ENCODE measurements around the gene SH3BP1. TPM values are rescaled to one million over a fixed set of nuclear protein-coding genes. Genes with fewer than 3 reads are reported as not detected.

Gene SH3BP1
- polyA plus RNA-seq, 2 of the 4 experiments (the other 2 are of a cell fraction) = 1.8 to 2.7 TPM

DNA sequence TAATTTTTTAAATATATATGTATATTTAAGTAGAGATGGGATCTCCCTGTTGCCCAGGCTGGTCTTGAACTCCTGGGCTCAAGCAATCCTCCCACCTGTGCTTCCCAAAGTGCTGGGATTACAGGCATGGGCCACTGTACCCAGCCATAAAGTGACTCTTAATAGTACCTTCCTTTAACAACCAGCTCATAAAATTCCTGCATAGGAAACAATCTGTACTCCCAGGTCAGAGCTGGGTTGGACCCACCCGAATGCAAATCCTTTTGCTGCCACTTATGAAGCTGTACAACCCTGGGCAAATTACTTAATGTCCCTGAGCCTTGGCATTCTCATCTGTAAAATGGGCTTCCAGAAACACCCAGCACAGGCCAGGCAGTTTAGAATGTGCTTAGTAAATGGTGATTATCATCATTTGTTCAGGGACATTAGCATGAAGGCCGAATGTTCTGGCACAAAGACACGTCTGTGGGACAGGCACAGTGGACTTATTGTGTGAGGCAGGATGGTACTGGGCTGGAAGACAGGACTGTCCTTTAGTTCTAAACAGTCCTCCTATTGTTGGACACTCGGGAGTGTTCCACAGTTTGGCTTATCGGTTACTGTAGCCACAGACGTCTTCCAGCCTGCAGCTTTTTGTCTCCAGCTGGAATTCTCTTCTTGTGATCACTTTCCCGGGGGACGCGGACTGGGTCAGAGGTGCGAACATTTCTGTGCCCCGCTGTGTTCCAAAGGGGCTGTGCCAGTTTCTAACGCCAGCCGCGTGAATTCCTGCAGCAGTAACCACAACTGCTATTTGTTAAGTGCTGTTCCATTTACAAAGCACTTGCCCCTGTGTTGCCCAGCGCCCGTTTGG is 25.0 kb downstream of the SH3BP1 start:
- ChIA-PET CTCF (interaction anchor here (0.6 to 5.3 kb wide), 4 partner anchors 22 to 283 kb away, joined by 3 to 17 read pairs (median 4); no protein-coding TSS in a partner anchor), POLR2A (no interaction called here)
- Histone ChIP-seq H3K4me3 (no peak overlapping the region), H3K27ac (no peak overlapping the region), H3K9me3 (no peaks in the 10 kb centered on the region), H3K4me1 (peaks cover 9% of the 10 kb centered on the region; the same call in 2 of the 3 replicates), H3K4me2 (no peak overlapping the region)
- FAIRE-seq (no peak), ATAC-seq (no peak), DNase-seq (ENCODE audit: low read depth in 1 of 2, low spot score in 1 of 2) (no peak)
- TF ChIP-seq HEYL (CRISPR knock-in tag; IDR thresholded peaks at IDR 0.05) (no peak), GATA3 (IDR thresholded peaks at IDR 0.05; ENCODE audit: borderline replicate concordance) (no peak)
- TF ChIP-seq, protein P1, sequence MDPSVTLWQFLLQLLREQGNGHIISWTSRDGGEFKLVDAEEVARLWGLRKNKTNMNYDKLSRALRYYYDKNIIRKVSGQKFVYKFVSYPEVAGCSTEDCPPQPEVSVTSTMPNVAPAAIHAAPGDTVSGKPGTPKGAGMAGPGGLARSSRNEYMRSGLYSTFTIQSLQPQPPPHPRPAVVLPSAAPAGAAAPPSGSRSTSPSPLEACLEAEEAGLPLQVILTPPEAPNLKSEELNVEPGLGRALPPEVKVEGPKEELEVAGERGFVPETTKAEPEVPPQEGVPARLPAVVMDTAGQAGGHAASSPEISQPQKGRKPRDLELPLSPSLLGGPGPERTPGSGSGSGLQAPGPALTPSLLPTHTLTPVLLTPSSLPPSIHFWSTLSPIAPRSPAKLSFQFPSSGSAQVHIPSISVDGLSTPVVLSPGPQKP (IDR thresholded peaks at IDR 0.05; ENCODE audit: low read depth, low read length) = no peak
- TF ChIP-seq, protein P2, sequence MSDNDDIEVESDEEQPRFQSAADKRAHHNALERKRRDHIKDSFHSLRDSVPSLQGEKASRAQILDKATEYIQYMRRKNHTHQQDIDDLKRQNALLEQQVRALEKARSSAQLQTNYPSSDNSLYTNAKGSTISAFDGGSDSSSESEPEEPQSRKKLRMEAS (IDR thresholded peaks at IDR 0.05) = no peak
- 89% methylated on average over 14 of the region's 16 CpGs for WGBS (ENCODE audit: missing lambda C conversion rate)

DNA sequence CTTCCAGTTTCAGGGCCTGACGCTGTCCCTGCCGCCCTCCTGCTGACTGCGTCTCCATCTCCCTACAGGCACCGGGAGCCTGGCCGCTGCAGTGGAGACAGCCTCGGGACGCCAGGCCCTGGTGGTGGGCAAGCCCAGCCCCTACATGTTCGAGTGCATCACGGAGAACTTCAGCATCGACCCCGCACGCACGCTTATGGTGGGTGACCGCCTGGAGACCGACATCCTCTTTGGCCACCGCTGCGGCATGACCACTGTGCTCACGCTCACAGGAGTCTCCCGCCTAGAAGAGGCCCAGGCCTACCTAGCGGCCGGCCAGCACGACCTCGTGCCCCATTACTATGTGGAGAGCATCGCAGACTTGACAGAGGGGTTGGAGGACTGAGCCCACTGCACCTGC is 26.0 kb downstream of the SH3BP1 start:
- DNase-seq (ENCODE audit: low read depth in 1 of 2, low spot score in 1 of 2) (no peak), FAIRE-seq (no peak), ATAC-seq (no peak)
- no peak overlapping the region for H3K4me2 ChIP-seq
- no peak overlapping the region for H3K27ac ChIP-seq
- TF ChIP-seq EHF (CRISPR knock-in tag; IDR thresholded peaks at IDR 0.05) (no peak), FOXS1 (CRISPR knock-in tag; IDR thresholded peaks at IDR 0.05) (no peak), ZNF302 (CRISPR knock-in tag; IDR thresholded peaks at IDR 0.05) (no peak), GATA3 (IDR thresholded peaks at IDR 0.05; ENCODE audit: borderline replicate concordance) (no peak), RFX5 (IDR thresholded peaks at IDR 0.05) (no peak), TP53 (CRISPR knock-in tag; IDR thresholded peaks at IDR 0.05) (no peak), ZSCAN20 (CRISPR knock-in tag; IDR thresholded peaks at IDR 0.05) (no peak), EP300 (IDR thresholded peaks at IDR 0.05) (no peak), FOSB (CRISPR knock-in tag; IDR thresholded peaks at IDR 0.05) (no peak), SREBF2 (IDR thresholded peaks at IDR 0.05) (no peak), HOXA7 (CRISPR knock-in tag; IDR thresholded peaks at IDR 0.05) (no peak), MAFK (IDR thresholded peaks at IDR 0.05; ENCODE audit: partially characterized antibody) (no peak), CHD4 (IDR thresholded peaks at IDR 0.05; ENCODE audit: borderline replicate concordance) (no peak), MYC (IDR thresholded peaks at IDR 0.05; ENCODE audit: borderline replicate concordance, low read length) (no peak)
- TF ChIP-seq, protein P3, sequence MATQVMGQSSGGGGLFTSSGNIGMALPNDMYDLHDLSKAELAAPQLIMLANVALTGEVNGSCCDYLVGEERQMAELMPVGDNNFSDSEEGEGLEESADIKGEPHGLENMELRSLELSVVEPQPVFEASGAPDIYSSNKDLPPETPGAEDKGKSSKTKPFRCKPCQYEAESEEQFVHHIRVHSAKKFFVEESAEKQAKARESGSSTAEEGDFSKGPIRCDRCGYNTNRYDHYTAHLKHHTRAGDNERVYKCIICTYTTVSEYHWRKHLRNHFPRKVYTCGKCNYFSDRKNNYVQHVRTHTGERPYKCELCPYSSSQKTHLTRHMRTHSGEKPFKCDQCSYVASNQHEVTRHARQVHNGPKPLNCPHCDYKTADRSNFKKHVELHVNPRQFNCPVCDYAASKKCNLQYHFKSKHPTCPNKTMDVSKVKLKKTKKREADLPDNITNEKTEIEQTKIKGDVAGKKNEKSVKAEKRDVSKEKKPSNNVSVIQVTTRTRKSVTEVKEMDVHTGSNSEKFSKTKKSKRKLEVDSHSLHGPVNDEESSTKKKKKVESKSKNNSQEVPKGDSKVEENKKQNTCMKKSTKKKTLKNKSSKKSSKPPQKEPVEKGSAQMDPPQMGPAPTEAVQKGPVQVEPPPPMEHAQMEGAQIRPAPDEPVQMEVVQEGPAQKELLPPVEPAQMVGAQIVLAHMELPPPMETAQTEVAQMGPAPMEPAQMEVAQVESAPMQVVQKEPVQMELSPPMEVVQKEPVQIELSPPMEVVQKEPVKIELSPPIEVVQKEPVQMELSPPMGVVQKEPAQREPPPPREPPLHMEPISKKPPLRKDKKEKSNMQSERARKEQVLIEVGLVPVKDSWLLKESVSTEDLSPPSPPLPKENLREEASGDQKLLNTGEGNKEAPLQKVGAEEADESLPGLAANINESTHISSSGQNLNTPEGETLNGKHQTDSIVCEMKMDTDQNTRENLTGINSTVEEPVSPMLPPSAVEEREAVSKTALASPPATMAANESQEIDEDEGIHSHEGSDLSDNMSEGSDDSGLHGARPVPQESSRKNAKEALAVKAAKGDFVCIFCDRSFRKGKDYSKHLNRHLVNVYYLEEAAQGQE (IDR thresholded peaks at IDR 0.05) = no peak
- TF ChIP-seq, protein P1 (IDR thresholded peaks at IDR 0.05; ENCODE audit: low read depth, low read length) = no peak
- CTCF ChIA-PET = interaction anchor here (0.6 to 5.3 kb wide), 3 partner anchors 16 to 31 kb away, joined by 3 to 17 read pairs (median 3); no protein-coding TSS in a partner anchor
- 95% methylated on average over 12 of the region's 24 CpGs for WGBS (ENCODE audit: missing lambda C conversion rate)
- no peak overlapping the region for H3K4me3 ChIP-seq
- POLR2A ChIA-PET = no interaction called here
- no peaks in the 10 kb centered on the region for H3K9me3 ChIP-seq
- H3K4me1 ChIP-seq = no peaks in the 10 kb centered on the region; the same call in 2 of the 3 replicates
